Mucosa of stomach (tissue), 1 donor: ENCODE results near the gene CHKB.
"Not testable (repeated sequence)": the region's sequence is repeated elsewhere in the genome, so short reads cannot be mapped to it uniquely, and the experiment has no call there.

ENCODE experiments used
- H3K27me3 ChIP-seq: one replicate; pipeline ENCODE4 v1.7.0; 2013; ENCODE audit warnings: mild to moderate bottlenecking, low read length; ENCODE audit not compliant: control insufficient read depth, insufficient read depth
- H3K36me3 ChIP-seq: one replicate; pipeline ENCODE4 v1.7.0; 2013; ENCODE audit warnings: low read length; ENCODE audit not compliant: control insufficient read depth, insufficient read depth
- H3K4me1 ChIP-seq: one replicate; pipeline ENCODE4 v1.7.0; 2013; ENCODE audit warnings: mild to moderate bottlenecking, low read length; ENCODE audit not compliant: control insufficient read depth, insufficient read depth
- H3K4me3 ChIP-seq: one replicate; pipeline ENCODE4 v1.7.0; 2013; ENCODE audit warnings: low read length
- H3K9ac ChIP-seq: one replicate; pipeline ENCODE4 v1.7.0; 2013; ENCODE audit warnings: mild to moderate bottlenecking, low read length, moderate library complexity
- H3K9me3 ChIP-seq: one replicate; pipeline ENCODE4 v1.7.0; 2013; ENCODE audit warnings: mild to moderate bottlenecking, low read length, moderate library complexity; ENCODE audit not compliant: control insufficient read depth
- donor health status: Pancreatic carcinoma.

The CHKB gene

GRCh38 chr22:50546326-50547262 lies 36.1 kb downstream of the CHKB start:
- peaks cover 45% of the 10 kb centered on the region for H3K27me3 ChIP-seq
- no peak overlapping the region for H3K9ac ChIP-seq
- peaks cover 25% of the 10 kb centered on the region for H3K4me1 ChIP-seq
- no peak overlapping the region for H3K4me3 ChIP-seq
- no peaks in the 10 kb centered on the region for H3K9me3 ChIP-seq
- no peaks in the 10 kb centered on the region for H3K36me3 ChIP-seq

- Histone ChIP-seq H3K4me3 (no peak within 1 kb of the TSS), H3K4me1 (peaks cover 34% of the 10 kb centered on the region), H3K27me3 (peaks cover 45% of the 10 kb centered on the region)
Measured at GRCh38 chr22:50545522-50546325, 36.9 kb downstream of the CHKB start, which contains the start of gene KLHDC7B. Gene KLHDC7B, plus strand, starts transcription at chr22:50545899. Its CDS starts 345 bp downstream, at chr22:50546244.

GRCh38 chr22:50544746-50545253 lies 37.8 kb downstream of the CHKB start:
- peaks cover 39% of the 10 kb centered on the region for H3K27me3 ChIP-seq
- H3K9me3 ChIP-seq, result no peaks in the 10 kb centered on the region
- no peaks in the 10 kb centered on the region for H3K36me3 ChIP-seq
- peaks cover 40% of the 10 kb centered on the region for H3K4me1 ChIP-seq
- no peak overlapping the region for H3K4me3 ChIP-seq
- peak overlapping the region; percentile 65 for H3K9ac ChIP-seq

More at GRCh38 chr22:50545522-50546325, 36.9 kb downstream of the CHKB start, which contains the start of gene KLHDC7B:
- Histone ChIP-seq H3K9ac (peak within 1 kb of the TSS; percentile 65), H3K36me3 (no peaks in the 10 kb centered on the region), H3K9me3 (no peaks in the 10 kb centered on the region)

- Histone ChIP-seq H3K36me3 (no peaks in the 10 kb centered on the region), H3K27me3 (peaks cover 36% of the 10 kb centered on the region), H3K9me3 (no peaks in the 10 kb centered on the region), H3K4me1 (peaks cover 44% of the 10 kb centered on the region), H3K9ac (peak overlapping the region; percentile 65), H3K4me3 (peak overlapping the region; percentile 8)
Measured at GRCh38 chr22:50544078-50544745, 38.4 kb downstream of the CHKB start.

GRCh38 chr22:50542416-50542927 lies 40.2 kb downstream of the CHKB start:
- Histone ChIP-seq H3K4me3 (no peak overlapping the region), H3K36me3 (no peaks in the 10 kb centered on the region), H3K4me1 (peaks cover 46% of the 10 kb centered on the region), H3K27me3 (peaks cover 19% of the 10 kb centered on the region), H3K9me3 (no peaks in the 10 kb centered on the region), H3K9ac (no peak overlapping the region)

GRCh38 chr22:50541667-50542026 lies 41.0 kb downstream of the CHKB start:
- peaks cover 46% of the 10 kb centered on the region for H3K4me1 ChIP-seq
- not testable (repeated sequence) for H3K36me3 ChIP-seq, H3K4me3 ChIP-seq, H3K9ac ChIP-seq, H3K9me3 ChIP-seq
- H3K27me3 ChIP-seq, result peaks cover 12% of the 10 kb centered on the region

GRCh38 chr22:50540381-50540780 lies 42.3 kb downstream of the CHKB start:
- H3K9ac ChIP-seq, result no peak overlapping the region
- no peak overlapping the region for H3K4me3 ChIP-seq
- peaks cover 46% of the 10 kb centered on the region for H3K4me1 ChIP-seq
- no peaks in the 10 kb centered on the region for H3K36me3 ChIP-seq
- no peaks in the 10 kb centered on the region for H3K9me3 ChIP-seq
- H3K27me3 ChIP-seq, result peaks cover 4% of the 10 kb centered on the region

- Histone ChIP-seq H3K36me3 (no peaks in the 10 kb centered on the region), H3K27me3 (no peaks in the 10 kb centered on the region), H3K9ac (peak overlapping the region; percentile 39), H3K4me1 (peaks cover 39% of the 10 kb centered on the region), H3K9me3 (no peaks in the 10 kb centered on the region), H3K4me3 (no peak overlapping the region)
Measured at GRCh38 chr22:50537765-50538164, 44.9 kb downstream of the CHKB start.

GRCh38 chr22:50536226-50536625 lies 46.4 kb downstream of the CHKB start:
- no peaks in the 10 kb centered on the region for H3K27me3 ChIP-seq
- H3K4me1 ChIP-seq, result peaks cover 47% of the 10 kb centered on the region
- H3K9ac ChIP-seq, result no peak overlapping the region

GRCh38 chr22:50535113-50535512 lies 47.5 kb downstream of the CHKB start:
- Histone ChIP-seq H3K9ac (no peak overlapping the region), H3K27me3 (no peaks in the 10 kb centered on the region), H3K4me1 (peaks cover 49% of the 10 kb centered on the region), H3K4me3 (no peak overlapping the region), H3K9me3 (no peaks in the 10 kb centered on the region), H3K36me3 (no peaks in the 10 kb centered on the region)

More at GRCh38 chr22:50536226-50536625, 46.4 kb downstream of the CHKB start:
- H3K36me3 ChIP-seq, result no peaks in the 10 kb centered on the region
- H3K4me3 ChIP-seq, result no peak overlapping the region
- no peaks in the 10 kb centered on the region for H3K9me3 ChIP-seq

GRCh38 chr22:50533856-50534711 lies 48.6 kb downstream of the CHKB start:
- not testable (repeated sequence) for H3K36me3 ChIP-seq, H3K4me3 ChIP-seq, H3K27me3 ChIP-seq, H3K9me3 ChIP-seq, H3K9ac ChIP-seq
- H3K4me1 ChIP-seq, result peaks cover 45% of the 10 kb centered on the region
